Ovary (tissue), 9 donors: ENCODE results near the gene FOCAD. TPM values are rescaled to one million over a fixed set of nuclear protein-coding genes. Genes with fewer than 3 reads are reported as not detected.

Experiments
- DNase-seq, 5 donors: peaks; one replicate each; pipeline ENCODE4 v3.0.0-alpha.2; 2019 to 2020
- H3K27ac ChIP-seq, 2 donors: fragments of 200-600 bp; one replicate each; pipeline versions ENCODE4 v1.5.1 to v1.8.0; 2019 to 2022
- H3K27me3 ChIP-seq: fragments of 200-600 bp; one replicate; pipeline ENCODE4 v1.8.0; 2022
- H3K36me3 ChIP-seq: fragments of 200-600 bp; sonication (generic); one replicate; pipeline ENCODE4 v1.5.1; 2019
- H3K4me1 ChIP-seq: one replicate; pipeline ENCODE4 v1.8.1; 2013; ENCODE audit warnings: mild to moderate bottlenecking, moderate library complexity; ENCODE audit not compliant: insufficient read depth
- H3K4me3 ChIP-seq: fragments of 200-600 bp; sonication (generic); one replicate; pipeline ENCODE4 v1.5.1; 2017
- H3K9me3 ChIP-seq, 2 donors: fragments of 200-600 bp in 1 of 2; sonication (generic) in 1 of 2; one replicate each; pipeline versions ENCODE4 v1.5.1 to v1.8.1; 2013 to 2019; ENCODE audit warnings: mild to moderate bottlenecking in 1 of 2, moderate library complexity in 1 of 2
- EP300 ChIP-seq: sonication (generic); formaldehyde crosslinking; IDR thresholded peaks from one replicate; pipeline ENCODE4 v1.6.1; 2017; ENCODE audit warnings: antibody characterized with exemption
- POLR2A ChIP-seq: fragments of 450-650 bp; IDR thresholded peaks from one replicate; pipeline ENCODE4 v1.6.1; 2017; ENCODE audit warnings: antibody characterized with exemption, mild to moderate bottlenecking, moderate library complexity
- WGBS, 3 donors: extraction: QIAGEN DNeasy Blood & Tissue Kit in 1 of 3; methylation state at CpG; one replicate each; pipeline versions ENCODE4 v1.1.5 to v1.1.7; 2013 to 2017; 5-methylcytosine and 5-hydroxymethylcytosine counted together
- intact Hi-C, 4 donors: fragments of 100-400 bp; cut with DNase I; formaldehyde crosslinking; loops; one replicate each; pipeline versions ENCODE4 v1.11.0 to v1.15.1; 2022 to 2023
- polyA plus RNA-seq, 2 donors: library from polyadenylated mRNA; stranded (reverse); fragments of 200-250 nt in 1 of 2; fragments of 350-450 nt in 1 of 2; fragmentation: Illumina TruSeq in 1 of 2; extraction: RNeasy Lipid Tissue Mini Kit (QIAGEN cat#74804) in 1 of 2; gene quantifications; one replicate each; pipeline ENCODE4 v1.2.3, GENCODE V29; 2013 to 2014
- total RNA-seq, 7 donors: library from RNA; depleted of rRNA in 2 of 7; stranded (reverse); fragments of >200 nt in 2 of 7; fragmentation: NEBNext Ultra II Directional in 3 of 7; extraction: Animal tissue kit (Norgen Biotek cat#: 25700) in 3 of 7; gene quantifications; one replicate each; pipeline versions ENCODE4 v1.1.0 to v1.2.4, GENCODE V29; 2016 to 2023
- TF ChIP-seq, protein P1 (sequence below), 3 donors: fragments of 450-650 bp in 2 of 3; fragments of 200-600 bp in 1 of 3; IDR thresholded peaks; one replicate each; pipeline versions ENCODE4 v1.5.1 to v1.8.0; 2016 to 2022; ENCODE audit warnings: antibody characterized with exemption in 3 of 3, mild to moderate bottlenecking in 1 of 3
- donor health status: DM: no; HTN: no; CAD: no; lungs with moderate emphysema.
- donor health status: DM: no; HTN: no; CAD: no.
- donor health status: Bipolar disorder and iron deficiency.
- donor health status: DM: yes; HTN: yes; CAD: no.
- donor health status: DM: no; HTN: no; CAD: no.
- donor health status: DM: yes; HTN: yes; CAD: no.

Gene FOCAD
- total and polyA plus RNA-seq, 9 donors = 5.4 to 39.2 (median 22.2) TPM

DNA sequence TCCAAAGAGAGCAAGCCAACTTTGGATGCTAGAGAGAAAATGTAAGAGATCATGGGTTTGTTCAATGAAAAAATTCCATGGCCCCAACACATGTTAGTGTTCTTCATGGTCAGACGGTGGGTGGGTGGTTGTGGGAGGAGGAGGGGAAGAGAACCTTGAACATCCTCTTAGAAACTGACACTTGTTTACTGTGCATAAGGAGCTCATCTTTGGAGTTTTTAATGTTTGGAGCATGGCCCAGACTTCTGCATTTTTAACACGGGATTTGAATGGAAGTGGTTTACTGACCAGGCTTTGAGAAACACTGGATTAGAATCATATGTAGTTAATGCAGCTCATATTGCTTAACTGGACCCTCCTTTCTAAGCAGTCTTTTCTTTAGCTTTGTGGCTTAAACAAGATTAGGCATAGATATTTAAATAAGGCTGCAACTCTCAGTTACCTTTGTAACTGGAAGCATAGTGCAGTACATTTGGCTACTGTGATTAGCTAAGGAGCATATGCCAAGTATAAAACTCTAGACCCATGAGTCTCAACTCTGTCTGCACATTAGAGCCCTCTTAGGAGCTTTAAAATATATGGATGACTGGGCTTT, 60.1 kb downstream of the FOCAD start:
- TF ChIP-seq, protein P1, sequence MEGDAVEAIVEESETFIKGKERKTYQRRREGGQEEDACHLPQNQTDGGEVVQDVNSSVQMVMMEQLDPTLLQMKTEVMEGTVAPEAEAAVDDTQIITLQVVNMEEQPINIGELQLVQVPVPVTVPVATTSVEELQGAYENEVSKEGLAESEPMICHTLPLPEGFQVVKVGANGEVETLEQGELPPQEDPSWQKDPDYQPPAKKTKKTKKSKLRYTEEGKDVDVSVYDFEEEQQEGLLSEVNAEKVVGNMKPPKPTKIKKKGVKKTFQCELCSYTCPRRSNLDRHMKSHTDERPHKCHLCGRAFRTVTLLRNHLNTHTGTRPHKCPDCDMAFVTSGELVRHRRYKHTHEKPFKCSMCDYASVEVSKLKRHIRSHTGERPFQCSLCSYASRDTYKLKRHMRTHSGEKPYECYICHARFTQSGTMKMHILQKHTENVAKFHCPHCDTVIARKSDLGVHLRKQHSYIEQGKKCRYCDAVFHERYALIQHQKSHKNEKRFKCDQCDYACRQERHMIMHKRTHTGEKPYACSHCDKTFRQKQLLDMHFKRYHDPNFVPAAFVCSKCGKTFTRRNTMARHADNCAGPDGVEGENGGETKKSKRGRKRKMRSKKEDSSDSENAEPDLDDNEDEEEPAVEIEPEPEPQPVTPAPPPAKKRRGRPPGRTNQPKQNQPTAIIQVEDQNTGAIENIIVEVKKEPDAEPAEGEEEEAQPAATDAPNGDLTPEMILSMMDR (IDR thresholded peaks at IDR 0.05) = no peak
- TF ChIP-seq POLR2A (no peak), EP300 (no peak)
- no peak for DNase-seq

DNA sequence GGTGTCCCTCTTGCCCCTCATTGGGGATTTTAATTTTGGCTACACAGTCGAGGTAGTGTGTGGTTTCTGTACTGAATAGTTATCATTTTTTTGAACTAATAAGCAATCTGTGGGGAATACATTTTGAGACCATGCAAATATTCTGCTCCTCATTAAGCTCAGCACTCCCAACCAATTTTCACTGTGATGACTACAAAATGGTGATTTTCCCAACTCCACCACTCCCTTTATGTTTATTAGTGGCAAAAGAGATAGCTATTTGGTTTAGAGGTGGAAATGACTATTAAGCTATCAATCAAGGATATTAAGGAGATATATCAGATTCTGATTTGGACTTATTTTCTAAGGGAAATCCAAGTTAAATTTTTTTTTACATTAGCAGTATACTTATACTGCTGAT, 62.9 kb downstream of the FOCAD start:
- no peaks in the 10 kb centered on the region for H3K36me3 ChIP-seq
- H3K27ac ChIP-seq = no peak overlapping the region
- no peak for DNase-seq
- no peaks in the 10 kb centered on the region for H3K9me3 ChIP-seq
- 65 to 81% (median 78%) methylated on average over 1 of the region's 1 CpG for WGBS, 3 donors
- TF ChIP-seq, protein P1 (IDR thresholded peaks at IDR 0.05) = no peak
- TF ChIP-seq POLR2A = no peak
- TF ChIP-seq EP300 = no peak
- peaks cover 2% of the 10 kb centered on the region for H3K4me1 ChIP-seq
- intact Hi-C loops = no loop called here
- H3K27me3 ChIP-seq = no peaks in the 10 kb centered on the region
- H3K4me3 ChIP-seq = no peak overlapping the region

More for the DNA sequence above, 60.1 kb downstream of the FOCAD start:
- Histone ChIP-seq H3K36me3 (no peaks in the 10 kb centered on the region), H3K27me3 (no peaks in the 10 kb centered on the region), H3K9me3 (no peaks in the 10 kb centered on the region), H3K27ac (no peak overlapping the region), H3K4me3 (no peak overlapping the region), H3K4me1 (peaks cover 2% of the 10 kb centered on the region)
- 9 to 18% (median 10%) methylated on average over 2 of the region's 2 CpGs for WGBS, 3 donors
- intact Hi-C loops = no loop called here

DNA sequence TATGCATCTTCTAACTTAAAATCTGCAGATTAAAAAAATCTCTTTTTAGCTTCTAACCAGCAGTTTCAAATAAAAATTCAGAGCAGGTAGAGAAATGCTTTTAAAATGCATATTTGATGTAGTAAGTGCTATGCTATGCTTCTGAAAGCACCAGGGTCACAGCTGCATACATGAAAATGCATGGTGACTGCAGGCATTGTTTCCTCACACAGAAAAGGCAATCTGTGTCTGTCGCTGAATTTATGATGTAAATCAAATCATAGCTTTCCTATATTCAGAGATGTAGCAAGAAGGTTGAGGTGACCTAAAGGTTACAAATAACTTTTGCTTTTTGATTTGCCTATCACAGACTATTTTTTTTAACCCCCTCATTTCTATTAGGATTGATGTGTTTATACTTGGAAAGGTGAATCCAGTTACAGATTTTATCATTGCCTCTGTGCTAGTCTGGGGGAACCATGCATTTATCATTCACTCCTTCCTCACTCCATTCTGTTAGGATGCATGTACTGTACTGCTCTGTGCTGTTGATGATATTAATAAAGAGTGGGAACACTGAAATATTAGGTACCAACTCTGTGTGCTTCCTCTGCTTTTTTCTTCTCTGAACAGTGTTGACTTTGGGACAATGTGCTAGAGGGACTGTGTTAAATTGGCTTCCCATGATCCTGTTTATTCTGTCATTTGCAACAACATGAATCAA, 65.6 kb downstream of the FOCAD start:
- Histone ChIP-seq H3K9me3 (no peaks in the 10 kb centered on the region), H3K27ac (no peak overlapping the region), H3K4me3 (no peak overlapping the region), H3K36me3 (no peaks in the 10 kb centered on the region), H3K27me3 (no peaks in the 10 kb centered on the region), H3K4me1 (no peaks in the 10 kb centered on the region)
- DNase-seq = no peak
- intact Hi-C loops = loop anchor here in 1 of 4 donors (5.0 kb wide), 1 partner anchor 658 kb away; the partner anchor contains the start of gene IFNA8
- TF ChIP-seq, protein P1 (IDR thresholded peaks at IDR 0.05) = no peak
- TF ChIP-seq EP300 (no peak), POLR2A (no peak)
- WGBS, 3 donors = 82 to 93% (median 84%) methylated on average over 1 of the region's 1 CpG

DNA sequence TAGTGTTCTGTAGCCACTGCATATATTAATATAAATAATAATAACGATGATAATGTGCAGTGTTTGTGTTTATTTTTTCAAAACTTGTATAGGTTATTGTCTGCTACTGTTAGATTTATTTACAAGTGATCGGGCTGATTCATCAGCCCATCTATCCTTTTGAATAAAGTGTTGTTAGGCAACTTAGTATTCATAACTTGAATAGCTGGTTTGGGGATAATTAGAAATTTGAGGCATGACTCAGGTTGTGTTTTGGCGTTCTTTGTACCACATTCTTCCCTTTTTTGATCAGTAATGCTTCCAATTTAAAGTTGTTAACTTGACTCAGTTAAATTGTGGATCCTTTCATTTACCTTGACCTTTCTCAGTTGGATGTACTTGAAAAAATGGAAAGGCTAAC, 69.7 kb downstream of the FOCAD start:
- 89 to 96% (median 94%) methylated on average over 3 of the region's 3 CpGs for WGBS, 3 donors
- Histone ChIP-seq H3K9me3 (no peaks in the 10 kb centered on the region), H3K4me1 (no peaks in the 10 kb centered on the region), H3K36me3 (no peaks in the 10 kb centered on the region), H3K27me3 (no peaks in the 10 kb centered on the region), H3K27ac (no peak overlapping the region), H3K4me3 (no peak overlapping the region)
- TF ChIP-seq POLR2A (no peak), EP300 (no peak)
- TF ChIP-seq, protein P1 (IDR thresholded peaks at IDR 0.05) = no peak
- no peak for DNase-seq
- intact Hi-C loops = loop anchor here in 1 of 4 donors (5.0 kb wide), 1 partner anchor 654 kb away; the partner anchor contains the start of gene IFNA8
